ENCODE results near the gene TPPP2.

- TF ChIP-seq POLR2A (IDR thresholded peaks at IDR 0.05) (no peak), CTCF (IDR thresholded peaks at IDR 0.05) (no peak)
Measured at GRCh38 chr14:20988717-20989470, 41.1 kb upstream of the TPPP2 start.
